Mesothelial cell of epicardium (in vitro differentiated cells): ENCODE results near the gene PPT1. TPM values are rescaled to one million over a fixed set of nuclear protein-coding genes. Genes with fewer than 3 reads are reported as not detected.

Experiments used
- DNase-seq, 2 experiments: peaks; one replicate each; pipeline ENCODE4 v3.0.0; 2021; ENCODE audit warnings: low spot score in 2 of 2; ENCODE audit not compliant: unreplicated experiment in 2 of 2
- H3K27ac Mint-ChIP-seq: 2 replicates; pipeline ENCODE4 v1.8.0; 2021; ENCODE audit warnings: mixed read lengths
- H3K27me3 Mint-ChIP-seq: 2 replicates; pipeline ENCODE4 v1.8.0; 2021; ENCODE audit warnings: low read depth, mixed read lengths
- H3K36me3 Mint-ChIP-seq: 2 replicates; pipeline ENCODE4 v1.8.0; 2021; ENCODE audit warnings: mixed read lengths
- H3K4me1 Mint-ChIP-seq: 2 replicates; pipeline ENCODE4 v1.8.0; 2021; ENCODE audit warnings: mixed read lengths
- H3K4me3 Mint-ChIP-seq: 2 replicates; pipeline ENCODE4 v1.8.0; 2021; ENCODE audit warnings: mild to moderate bottlenecking, moderate library complexity, mixed read lengths
- H3K9me3 Mint-ChIP-seq: 2 replicates; pipeline ENCODE4 v1.8.0; 2021; ENCODE audit warnings: mixed read lengths
- total RNA-seq: library from RNA; stranded (reverse); gene quantifications from 3 replicates; pipeline ENCODE4 v1.2.1, GENCODE V29; 2021
- TF ChIP-seq, protein P1 (sequence below): fragments of 200-600 bp; sonication (generic); IDR thresholded peaks from one replicate; pipeline ENCODE4 v1.5.0; 2021; ENCODE audit warnings: antibody characterized with exemption; ENCODE audit not compliant: unreplicated experiment

The PPT1 gene
- total RNA-seq, 1 donor from 2014 or later = 81.8 TPM

DNA sequence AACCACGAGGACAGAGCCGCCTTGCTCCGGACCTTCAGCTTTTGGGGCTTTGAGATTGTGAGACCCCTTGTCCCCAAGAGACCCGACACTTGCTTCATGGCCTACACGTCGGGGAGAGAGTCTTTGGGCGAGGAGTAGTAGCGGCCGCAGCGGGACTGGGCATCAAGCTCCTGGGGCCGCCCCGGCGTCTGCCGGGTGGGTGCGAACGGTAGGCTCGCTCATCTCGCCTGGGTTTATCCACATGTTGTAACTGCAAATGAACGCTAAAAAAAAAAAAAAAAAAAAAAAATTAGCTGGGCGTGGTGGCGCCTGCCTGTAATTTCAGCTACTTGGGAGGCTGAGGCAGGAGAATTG lies 36.2 kb upstream of the PPT1 start:
- H3K9me3 Mint-ChIP-seq = peaks cover 15% of the 10 kb centered on the region
- no peak overlapping the region for H3K27ac Mint-ChIP-seq
- H3K27me3 Mint-ChIP-seq = no peaks in the 10 kb centered on the region
- peaks cover 15% of the 10 kb centered on the region for H3K4me1 Mint-ChIP-seq
- TF ChIP-seq, protein P1, sequence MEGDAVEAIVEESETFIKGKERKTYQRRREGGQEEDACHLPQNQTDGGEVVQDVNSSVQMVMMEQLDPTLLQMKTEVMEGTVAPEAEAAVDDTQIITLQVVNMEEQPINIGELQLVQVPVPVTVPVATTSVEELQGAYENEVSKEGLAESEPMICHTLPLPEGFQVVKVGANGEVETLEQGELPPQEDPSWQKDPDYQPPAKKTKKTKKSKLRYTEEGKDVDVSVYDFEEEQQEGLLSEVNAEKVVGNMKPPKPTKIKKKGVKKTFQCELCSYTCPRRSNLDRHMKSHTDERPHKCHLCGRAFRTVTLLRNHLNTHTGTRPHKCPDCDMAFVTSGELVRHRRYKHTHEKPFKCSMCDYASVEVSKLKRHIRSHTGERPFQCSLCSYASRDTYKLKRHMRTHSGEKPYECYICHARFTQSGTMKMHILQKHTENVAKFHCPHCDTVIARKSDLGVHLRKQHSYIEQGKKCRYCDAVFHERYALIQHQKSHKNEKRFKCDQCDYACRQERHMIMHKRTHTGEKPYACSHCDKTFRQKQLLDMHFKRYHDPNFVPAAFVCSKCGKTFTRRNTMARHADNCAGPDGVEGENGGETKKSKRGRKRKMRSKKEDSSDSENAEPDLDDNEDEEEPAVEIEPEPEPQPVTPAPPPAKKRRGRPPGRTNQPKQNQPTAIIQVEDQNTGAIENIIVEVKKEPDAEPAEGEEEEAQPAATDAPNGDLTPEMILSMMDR = no peak
- H3K36me3 Mint-ChIP-seq = peaks cover 2% of the 10 kb centered on the region
- no peak overlapping the region for H3K4me3 Mint-ChIP-seq
- no peak for DNase-seq

DNA sequence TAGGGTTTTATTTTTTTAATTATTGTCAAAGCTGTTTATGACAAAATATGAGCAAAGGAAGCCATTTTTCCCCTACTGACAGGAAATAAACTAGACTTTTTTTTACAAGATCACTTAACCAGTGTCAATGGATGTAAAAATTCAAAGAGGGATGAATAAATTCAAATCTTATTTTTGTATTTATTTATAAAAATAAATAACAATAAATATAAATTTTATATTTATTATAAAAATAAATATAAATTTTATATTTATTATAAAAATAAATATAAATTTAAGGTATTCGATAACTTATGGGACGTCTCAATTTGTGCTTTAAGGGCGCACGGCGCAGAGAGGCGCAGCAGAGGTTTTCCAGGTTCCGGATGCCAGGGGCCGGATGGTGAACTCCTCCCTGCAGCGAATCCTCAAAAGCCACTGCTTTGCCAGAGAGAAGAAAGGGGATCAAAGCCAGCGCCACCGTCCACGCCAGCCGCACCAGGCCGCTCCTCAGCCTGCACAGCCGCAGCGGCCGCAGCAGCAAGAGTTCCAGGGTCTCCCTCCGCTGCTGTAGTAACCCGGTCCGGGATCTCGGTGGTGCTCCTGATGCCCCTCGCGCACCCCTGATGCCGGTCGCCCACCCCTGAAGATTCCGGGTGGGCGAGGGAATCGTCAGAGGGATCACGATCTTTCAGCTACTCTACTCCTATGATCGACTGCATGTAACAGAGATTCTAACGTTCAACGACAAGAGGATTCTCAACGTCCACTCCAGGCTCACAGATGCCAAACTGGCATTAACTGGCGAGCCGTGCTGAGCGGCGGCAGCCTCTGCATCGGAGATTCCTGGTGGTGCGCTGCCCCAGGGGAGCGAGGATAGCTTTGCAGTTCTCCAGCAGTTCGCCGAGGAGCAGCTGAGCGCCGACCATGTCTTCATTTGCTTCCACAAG lies 35.6 kb upstream of the PPT1 start:
- Mint-ChIP-seq H3K4me1 (peaks cover 15% of the 10 kb centered on the region), H3K4me3 (no peak overlapping the region), H3K27ac (no peak overlapping the region), H3K36me3 (peaks cover 2% of the 10 kb centered on the region), H3K9me3 (peaks cover 15% of the 10 kb centered on the region), H3K27me3 (no peaks in the 10 kb centered on the region)
- TF ChIP-seq, protein P1 = no peak
- DNase-seq = no peak

DNA sequence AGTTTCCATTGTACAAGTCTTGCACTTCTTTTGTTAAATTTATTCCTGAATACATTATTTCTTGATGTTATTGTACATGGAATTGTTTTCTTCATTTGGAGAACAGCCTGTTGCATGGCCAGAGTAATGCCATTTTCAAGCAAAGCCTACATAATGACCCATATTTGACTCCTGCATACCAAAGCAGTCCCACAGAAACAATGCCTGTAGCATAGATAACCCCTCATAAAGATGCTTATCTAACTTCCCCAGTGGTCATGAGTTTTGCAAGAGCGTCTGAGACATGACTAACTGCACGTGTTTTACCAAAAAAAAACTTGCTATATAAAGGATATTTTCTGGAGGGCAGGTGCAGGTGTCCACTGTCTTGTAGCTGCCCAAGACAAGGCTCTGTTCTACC lies 33.8 kb upstream of the PPT1 start:
- Mint-ChIP-seq H3K9me3 (peaks cover 15% of the 10 kb centered on the region), H3K4me3 (no peak overlapping the region), H3K27me3 (no peaks in the 10 kb centered on the region), H3K36me3 (peaks cover 2% of the 10 kb centered on the region), H3K4me1 (peaks cover 6% of the 10 kb centered on the region), H3K27ac (no peak overlapping the region)
- no peak for DNase-seq
- TF ChIP-seq, protein P1 = no peak

DNA sequence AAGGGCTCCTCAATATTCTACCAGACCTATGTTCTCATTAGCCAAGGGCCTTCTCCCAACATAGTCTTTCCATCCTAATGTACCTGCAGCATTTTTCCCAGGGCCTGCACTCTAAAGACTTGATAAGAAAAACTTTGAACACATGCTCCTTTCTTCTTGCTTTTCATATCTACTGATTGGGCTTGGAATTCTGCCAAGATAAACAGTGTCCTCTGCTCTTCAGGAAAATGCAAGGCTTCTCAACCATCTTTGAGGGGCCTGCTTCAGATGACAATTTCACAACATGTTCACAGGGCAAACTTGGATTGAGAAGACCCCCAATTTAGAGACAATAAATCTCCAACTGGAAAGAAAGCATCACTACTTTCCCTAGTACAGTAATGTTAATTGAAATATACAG lies 25.8 kb upstream of the PPT1 start:
- H3K27ac Mint-ChIP-seq = peak overlapping the region; percentile 67
- H3K36me3 Mint-ChIP-seq = no peaks in the 10 kb centered on the region
- peaks cover 3% of the 10 kb centered on the region for H3K9me3 Mint-ChIP-seq
- H3K4me1 Mint-ChIP-seq = peaks cover 14% of the 10 kb centered on the region
- no peaks in the 10 kb centered on the region for H3K27me3 Mint-ChIP-seq
- TF ChIP-seq, protein P1 = no peak
- DNase-seq = no peak
- H3K4me3 Mint-ChIP-seq = no peak overlapping the region

DNA sequence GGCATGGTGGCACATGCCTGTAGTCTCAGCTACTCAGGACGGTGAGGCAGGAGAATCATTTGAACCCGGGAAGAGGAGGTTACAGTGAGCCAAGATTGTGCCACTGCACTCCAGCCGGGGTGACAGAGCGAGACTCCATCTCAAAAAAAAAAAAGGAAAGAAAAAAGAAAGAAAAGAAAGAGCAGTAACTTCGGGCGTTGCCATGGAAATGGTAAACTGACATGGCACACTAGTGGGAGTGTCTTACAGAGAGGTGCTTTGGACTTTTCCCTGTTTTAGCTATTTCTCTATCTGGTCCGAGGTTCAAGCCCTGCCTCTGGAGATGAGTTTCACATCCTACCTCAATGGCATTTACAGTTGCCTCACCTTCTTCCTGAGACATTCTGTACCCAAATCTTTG lies 23.1 kb upstream of the PPT1 start:
- Mint-ChIP-seq H3K27me3 (peaks cover 2% of the 10 kb centered on the region), H3K9me3 (peaks cover 3% of the 10 kb centered on the region), H3K27ac (no peak overlapping the region), H3K36me3 (no peaks in the 10 kb centered on the region), H3K4me1 (peaks cover 14% of the 10 kb centered on the region), H3K4me3 (no peak overlapping the region)
- TF ChIP-seq, protein P1 = no peak
- DNase-seq = no peak
